Tracheal epithelial cell (primary cell): ENCODE measurements around the gene TLK2. TPM values are rescaled to one million over a fixed set of nuclear protein-coding genes. Genes with fewer than 3 reads are reported as not detected.

ENCODE experiments used
- total RNA-seq: library from RNA; depleted of rRNA; stranded (reverse); fragments of >200 nt; gene quantifications from 2 replicates; pipeline ENCODE4 v1.2.1, GENCODE V29; 2014

The TLK2 gene
- 39.0 and 58.3 TPM in 2 replicates for total RNA-seq

DNA sequence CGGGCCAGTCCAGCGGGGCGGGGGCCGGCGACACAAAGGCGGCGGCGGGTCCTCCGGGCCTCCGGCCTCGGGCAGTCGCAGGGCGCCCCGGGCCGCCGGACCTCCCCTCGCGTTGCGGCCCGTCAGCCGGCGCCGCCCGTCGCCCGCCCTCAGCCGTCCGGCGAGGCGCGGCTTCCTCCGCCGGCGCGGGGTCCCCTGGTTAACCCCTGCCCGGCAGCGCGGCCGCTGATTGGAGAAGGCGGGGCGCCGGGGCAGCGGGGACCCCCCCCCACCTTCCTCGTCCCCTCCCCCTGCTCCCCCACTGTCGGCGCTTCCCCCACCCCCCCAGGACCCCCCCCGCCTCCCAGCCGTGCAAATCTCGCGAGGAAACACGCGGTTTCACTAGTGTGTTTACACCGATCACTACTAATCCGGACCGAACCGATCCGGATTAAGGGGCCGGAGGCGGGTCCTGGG, at the start of gene TLK2:
Gene TLK2 (plus strand): TSS at position 402 of the 456 bp plus-strand sequence. CDS start 2,301 bp downstream, outside the sequence.

DNA sequence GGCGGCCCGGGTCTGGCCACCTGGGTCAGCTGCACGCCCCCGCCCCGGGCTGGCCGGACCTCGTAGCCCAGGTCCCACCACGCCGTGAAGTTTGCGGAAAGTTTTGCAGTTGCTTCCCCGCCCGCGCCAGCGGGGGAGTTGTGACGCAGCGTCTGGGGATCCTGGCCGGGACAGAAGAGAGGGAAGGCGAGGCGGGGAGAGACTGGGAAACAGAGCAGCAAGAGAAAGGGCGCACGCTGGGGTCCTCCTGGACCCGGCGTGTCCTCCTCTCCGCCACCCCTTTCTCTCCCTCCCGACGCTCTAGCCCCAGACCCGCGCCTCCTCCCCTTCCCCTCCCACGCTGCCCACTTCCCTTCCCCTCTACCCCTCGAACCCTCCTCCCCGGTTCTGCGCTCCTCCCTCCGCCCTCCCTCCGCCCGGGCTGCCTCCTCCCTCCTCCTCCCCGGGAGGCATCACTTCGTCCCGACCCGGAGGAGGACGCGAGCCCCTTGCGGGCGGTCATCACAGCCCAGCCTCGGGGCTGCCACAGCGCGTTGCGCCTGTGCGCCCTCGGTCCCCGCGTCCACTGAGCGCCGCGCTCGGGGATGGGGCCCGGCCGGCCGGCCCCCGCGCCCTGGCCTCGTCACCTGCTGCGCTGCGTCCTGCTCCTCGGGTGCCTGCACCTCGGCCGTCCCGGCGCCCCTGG, 148.7 kb downstream of the TLK2 start, which contains the start of gene MRC2:
Gene MRC2 (plus strand): TSS at position 452 of the 685 bp plus-strand sequence. CDS start 133 bp downstream, at position 585.

Other genes with a start within 250 kb of the TLK2 start
- not detected in 2 replicates for gene EFCAB3, start 98.3 kb upstream of the TLK2 start, total RNA-seq
- gene METTL2A, start 54.9 kb upstream of the TLK2 start, total RNA-seq: 25.4 and 29.4 TPM in 2 replicates
- gene MRC2, start 148.8 kb downstream of the TLK2 start, total RNA-seq: 23.2 and 54.7 TPM in 2 replicates